Neural crest cell (in vitro differentiated cells): ENCODE measurements around the gene TNP1. TPM values are rescaled to one million over a fixed set of nuclear protein-coding genes. Genes with fewer than 3 reads are reported as not detected.

Experiments used
- DNase-seq: peaks from one replicate; pipeline ENCODE4 v3.0.0; 2021; ENCODE audit warnings: low read depth, mixed read lengths, low spot score
- H3K27ac Mint-ChIP-seq: one replicate; pipeline ENCODE4 v1.8.0; 2021; ENCODE audit warnings: mild to moderate bottlenecking, mixed read lengths; ENCODE audit not compliant: unreplicated experiment
- H3K27me3 Mint-ChIP-seq: 2 replicates; pipeline ENCODE4 v1.8.0; 2021; ENCODE audit warnings: low read depth, mild to moderate bottlenecking, mixed read lengths
- H3K36me3 Mint-ChIP-seq: 2 replicates; pipeline ENCODE4 v1.8.0; 2021; ENCODE audit warnings: low read depth, mild to moderate bottlenecking, mixed read lengths
- H3K4me1 Mint-ChIP-seq: 2 replicates; pipeline ENCODE4 v1.8.0; 2021; ENCODE audit warnings: mixed read lengths
- H3K4me3 Mint-ChIP-seq: one replicate; pipeline ENCODE4 v1.8.0; 2021; ENCODE audit warnings: mild to moderate bottlenecking, mixed read lengths
- H3K9me3 Mint-ChIP-seq: 2 replicates; pipeline ENCODE4 v1.8.0; 2021; ENCODE audit warnings: mixed read lengths
- total RNA-seq: library from RNA; stranded (reverse); gene quantifications from 2 replicates; pipeline ENCODE4 v1.2.1, GENCODE V29; 2021
- TF ChIP-seq, protein P1 (sequence below): fragments of 200-600 bp; sonication (generic); conservative IDR thresholded peaks from 2 replicates; pipeline ENCODE4 v1.5.0; 2021; ENCODE audit warnings: antibody characterized with exemption, mild to moderate bottlenecking

The TNP1 gene
- total RNA-seq, 1 donor from 2014 or later: not detected

DNA sequence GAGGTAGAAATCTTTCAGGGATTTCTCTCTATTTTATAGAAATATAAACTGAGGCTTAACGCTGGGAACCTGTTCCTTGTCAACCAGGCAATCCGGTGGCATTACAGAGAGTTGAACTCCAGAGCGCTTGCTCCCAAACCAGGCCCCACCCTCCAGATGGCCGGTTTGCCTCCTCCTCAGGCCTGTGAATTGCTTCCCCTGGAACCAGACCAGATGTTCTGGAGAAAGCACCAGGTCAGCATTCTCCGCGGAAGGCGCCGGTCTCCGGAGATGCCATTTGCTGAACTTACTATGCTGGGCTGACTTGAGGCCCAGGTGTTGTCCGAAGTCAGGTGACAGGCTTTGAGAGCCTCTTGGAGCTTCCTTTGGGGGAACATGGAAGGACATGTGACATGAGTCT is 17.2 kb downstream of the TNP1 start:
- no peaks in the 10 kb centered on the region for H3K36me3 Mint-ChIP-seq

DNA sequence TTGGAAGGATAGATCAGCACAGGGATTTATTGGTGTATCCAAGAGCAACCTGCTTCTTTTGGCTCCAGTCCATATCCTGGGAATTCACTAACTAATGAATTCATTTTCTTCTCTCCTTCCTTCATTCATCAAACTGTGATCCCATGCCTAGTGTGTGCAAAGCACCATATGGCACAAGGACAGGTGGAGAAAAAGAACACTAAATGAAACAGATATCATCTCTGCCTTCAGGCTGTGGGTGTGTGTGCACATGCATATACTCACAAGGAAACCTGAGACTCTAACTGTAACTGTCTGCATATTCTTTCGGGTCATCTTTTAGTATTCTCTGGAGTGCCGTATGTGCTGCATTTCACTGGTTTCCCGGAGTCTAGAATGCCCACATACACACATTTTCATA is 20.2 kb downstream of the TNP1 start:
- H3K27me3 Mint-ChIP-seq: no peaks in the 10 kb centered on the region
- no peak overlapping the region for H3K27ac Mint-ChIP-seq
- DNase-seq: no peak
- H3K36me3 Mint-ChIP-seq: no peaks in the 10 kb centered on the region
- peaks cover 7% of the 10 kb centered on the region for H3K9me3 Mint-ChIP-seq
- TF ChIP-seq, protein P1, sequence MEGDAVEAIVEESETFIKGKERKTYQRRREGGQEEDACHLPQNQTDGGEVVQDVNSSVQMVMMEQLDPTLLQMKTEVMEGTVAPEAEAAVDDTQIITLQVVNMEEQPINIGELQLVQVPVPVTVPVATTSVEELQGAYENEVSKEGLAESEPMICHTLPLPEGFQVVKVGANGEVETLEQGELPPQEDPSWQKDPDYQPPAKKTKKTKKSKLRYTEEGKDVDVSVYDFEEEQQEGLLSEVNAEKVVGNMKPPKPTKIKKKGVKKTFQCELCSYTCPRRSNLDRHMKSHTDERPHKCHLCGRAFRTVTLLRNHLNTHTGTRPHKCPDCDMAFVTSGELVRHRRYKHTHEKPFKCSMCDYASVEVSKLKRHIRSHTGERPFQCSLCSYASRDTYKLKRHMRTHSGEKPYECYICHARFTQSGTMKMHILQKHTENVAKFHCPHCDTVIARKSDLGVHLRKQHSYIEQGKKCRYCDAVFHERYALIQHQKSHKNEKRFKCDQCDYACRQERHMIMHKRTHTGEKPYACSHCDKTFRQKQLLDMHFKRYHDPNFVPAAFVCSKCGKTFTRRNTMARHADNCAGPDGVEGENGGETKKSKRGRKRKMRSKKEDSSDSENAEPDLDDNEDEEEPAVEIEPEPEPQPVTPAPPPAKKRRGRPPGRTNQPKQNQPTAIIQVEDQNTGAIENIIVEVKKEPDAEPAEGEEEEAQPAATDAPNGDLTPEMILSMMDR: no peak
- no peak overlapping the region for H3K4me3 Mint-ChIP-seq
- H3K4me1 Mint-ChIP-seq: peaks cover 15% of the 10 kb centered on the region

More for the DNA sequence above, 17.2 kb downstream of the TNP1 start:
- H3K4me1 Mint-ChIP-seq: peaks cover 28% of the 10 kb centered on the region
- peak overlapping the region; percentile 83 for H3K27ac Mint-ChIP-seq
- TF ChIP-seq, protein P1: no peak
- no peaks in the 10 kb centered on the region for H3K27me3 Mint-ChIP-seq
- no peak for DNase-seq
- H3K9me3 Mint-ChIP-seq: peaks cover 6% of the 10 kb centered on the region
- no peak overlapping the region for H3K4me3 Mint-ChIP-seq

- no peak for DNase-seq
- TF ChIP-seq, protein P1: no peak
- no peak overlapping the region for H3K4me3 Mint-ChIP-seq
- no peak overlapping the region for H3K27ac Mint-ChIP-seq
- no peaks in the 10 kb centered on the region for H3K36me3 Mint-ChIP-seq
- H3K4me1 Mint-ChIP-seq: peaks cover 14% of the 10 kb centered on the region
- H3K9me3 Mint-ChIP-seq: peaks cover 7% of the 10 kb centered on the region
- no peaks in the 10 kb centered on the region for H3K27me3 Mint-ChIP-seq
Observed at GRCh38 chr2:216838151-216838550, 21.7 kb downstream of the TNP1 start.

- no peak for DNase-seq
- H3K4me1 Mint-ChIP-seq: peaks cover 11% of the 10 kb centered on the region
- H3K27ac Mint-ChIP-seq: no peak overlapping the region
- H3K9me3 Mint-ChIP-seq: peaks cover 7% of the 10 kb centered on the region
- no peaks in the 10 kb centered on the region for H3K27me3 Mint-ChIP-seq
- H3K36me3 Mint-ChIP-seq: no peaks in the 10 kb centered on the region
- TF ChIP-seq, protein P1: no peak
- H3K4me3 Mint-ChIP-seq: no peak overlapping the region
Observed at GRCh38 chr2:216837740-216838139, 22.1 kb downstream of the TNP1 start.

- TF ChIP-seq, protein P1: no peak
- peaks cover 7% of the 10 kb centered on the region for H3K9me3 Mint-ChIP-seq
- DNase-seq: no peak
- no peak overlapping the region for H3K4me3 Mint-ChIP-seq
- H3K27ac Mint-ChIP-seq: no peak overlapping the region
- no peaks in the 10 kb centered on the region for H3K27me3 Mint-ChIP-seq
- H3K4me1 Mint-ChIP-seq: peaks cover 25% of the 10 kb centered on the region
- H3K36me3 Mint-ChIP-seq: no peaks in the 10 kb centered on the region
Observed at GRCh38 chr2:216833061-216833460, 26.8 kb downstream of the TNP1 start.

- Mint-ChIP-seq H3K4me1 (peaks cover 39% of the 10 kb centered on the region), H3K9me3 (no peaks in the 10 kb centered on the region), H3K27me3 (no peaks in the 10 kb centered on the region), H3K27ac (no peak overlapping the region), H3K4me3 (no peak overlapping the region), H3K36me3 (peaks cover 7% of the 10 kb centered on the region)
- TF ChIP-seq, protein P1: no peak
- no peak for DNase-seq
Observed at GRCh38 chr2:216830346-216830745, 29.5 kb downstream of the TNP1 start.
